Activated T-cell treated with anti-CD3 and anti-CD28 coated beads, Interleukin-2, amount 50 U/mL, for 4 hours (primary cell): ENCODE data around the gene LRRC70. TPM values are rescaled to one million over a fixed set of nuclear protein-coding genes. Genes with fewer than 3 reads are reported as not detected.

ENCODE experiments used
- ATAC-seq, 2 donors: fragments of 200-7000 bp; cut with Tn5 transposase; one replicate each; pipeline ENCODE4 v1.10.0; 2021
- DNase-seq: peaks from one replicate; pipeline ENCODE4 v3.0.0-alpha.2; 2020
- H3K27me3 Mint-ChIP-seq: one replicate; pipeline ENCODE4 v1.8.0; 2021; ENCODE audit warnings: low read depth, mixed read lengths
- H3K36me3 Mint-ChIP-seq: one replicate; pipeline ENCODE4 v1.8.0; 2022; ENCODE audit warnings: mixed read lengths; ENCODE audit not compliant: insufficient read depth
- H3K4me1 Mint-ChIP-seq: one replicate; pipeline ENCODE4 v1.8.0; 2021; ENCODE audit warnings: low read depth, mixed read lengths
- H3K4me3 Mint-ChIP-seq: one replicate; pipeline ENCODE4 v1.8.0; 2021; ENCODE audit warnings: mild to moderate bottlenecking, moderate library complexity, mixed read lengths
- H3K9me3 Mint-ChIP-seq: one replicate; pipeline ENCODE4 v1.8.0; 2021; ENCODE audit warnings: mixed read lengths
- total RNA-seq, 3 donors: library from RNA; stranded (reverse); gene quantifications; one replicate each; pipeline ENCODE4 v1.2.1, GENCODE V29; 2021

The LRRC70 gene
- total RNA-seq, 3 donors from 2014 or later: 0.38 to 0.90 (median 0.38) TPM

- peaks cover 23% of the 10 kb centered on the region for H3K4me1 Mint-ChIP-seq
- DNase-seq (no peak), ATAC-seq (no peak)
- H3K36me3 Mint-ChIP-seq: peaks cover 35% of the 10 kb centered on the region
- no peaks in the 10 kb centered on the region for H3K27me3 Mint-ChIP-seq
- H3K9me3 Mint-ChIP-seq: no peaks in the 10 kb centered on the region
- no peak overlapping the region for H3K4me3 Mint-ChIP-seq
These were observed 6.7 kb downstream of the LRRC70 start for GRCh38 chr5:62585306-62585705.

- Mint-ChIP-seq H3K4me1 (peaks cover 19% of the 10 kb centered on the region), H3K4me3 (no peak overlapping the region), H3K27me3 (no peaks in the 10 kb centered on the region), H3K9me3 (no peaks in the 10 kb centered on the region), H3K36me3 (peaks cover 30% of the 10 kb centered on the region)
- DNase-seq (no peak), ATAC-seq (no peak)
These were observed 7.1 kb downstream of the LRRC70 start for GRCh38 chr5:62585751-62586150.

GRCh38 chr5:62587737-62588136 is 9.1 kb downstream of the LRRC70 start:
- no peak for ATAC-seq

GRCh38 chr5:62588668-62589067 is 10.0 kb downstream of the LRRC70 start:
- H3K27me3 Mint-ChIP-seq: no peaks in the 10 kb centered on the region
- no peaks in the 10 kb centered on the region for H3K9me3 Mint-ChIP-seq
- peaks cover 43% of the 10 kb centered on the region for H3K36me3 Mint-ChIP-seq
- DNase-seq (no peak), ATAC-seq (no peak)
- H3K4me1 Mint-ChIP-seq: peaks cover 17% of the 10 kb centered on the region
- no peak overlapping the region for H3K4me3 Mint-ChIP-seq

More at GRCh38 chr5:62587737-62588136, 9.1 kb downstream of the LRRC70 start:
- Mint-ChIP-seq H3K4me1 (peaks cover 13% of the 10 kb centered on the region), H3K9me3 (no peaks in the 10 kb centered on the region), H3K4me3 (no peak overlapping the region), H3K36me3 (peaks cover 36% of the 10 kb centered on the region), H3K27me3 (no peaks in the 10 kb centered on the region)
- DNase-seq: no peak

GRCh38 chr5:62589504-62589903 is 10.9 kb downstream of the LRRC70 start:
- peaks cover 17% of the 10 kb centered on the region for H3K4me1 Mint-ChIP-seq
- peaks cover 43% of the 10 kb centered on the region for H3K36me3 Mint-ChIP-seq
- ATAC-seq (no peak), DNase-seq (no peak)
- no peaks in the 10 kb centered on the region for H3K9me3 Mint-ChIP-seq
- no peaks in the 10 kb centered on the region for H3K27me3 Mint-ChIP-seq
- no peak overlapping the region for H3K4me3 Mint-ChIP-seq

- H3K9me3 Mint-ChIP-seq: no peaks in the 10 kb centered on the region
- H3K27me3 Mint-ChIP-seq: no peaks in the 10 kb centered on the region
- DNase-seq (no peak), ATAC-seq (no peak)
- peaks cover 48% of the 10 kb centered on the region for H3K36me3 Mint-ChIP-seq
- H3K4me1 Mint-ChIP-seq: peaks cover 12% of the 10 kb centered on the region
- H3K4me3 Mint-ChIP-seq: no peak overlapping the region
These were observed 11.8 kb downstream of the LRRC70 start for GRCh38 chr5:62590387-62590786.

GRCh38 chr5:62592558-62592957 is 13.9 kb downstream of the LRRC70 start:
- Mint-ChIP-seq H3K4me3 (no peak overlapping the region), H3K36me3 (peaks cover 43% of the 10 kb centered on the region), H3K4me1 (peaks cover 6% of the 10 kb centered on the region), H3K27me3 (no peaks in the 10 kb centered on the region), H3K9me3 (no peaks in the 10 kb centered on the region)
- ATAC-seq (no peak), DNase-seq (no peak)

- no peak overlapping the region for H3K4me3 Mint-ChIP-seq
- peaks cover 6% of the 10 kb centered on the region for H3K4me1 Mint-ChIP-seq
- H3K27me3 Mint-ChIP-seq: no peaks in the 10 kb centered on the region
- ATAC-seq: no peak
- H3K36me3 Mint-ChIP-seq: peaks cover 46% of the 10 kb centered on the region
- no peaks in the 10 kb centered on the region for H3K9me3 Mint-ChIP-seq
- no peak for DNase-seq
These were observed 14.7 kb downstream of the LRRC70 start for GRCh38 chr5:62593331-62593730.

- H3K9me3 Mint-ChIP-seq: no peaks in the 10 kb centered on the region
- no peak overlapping the region for H3K4me3 Mint-ChIP-seq
- no peaks in the 10 kb centered on the region for H3K27me3 Mint-ChIP-seq
- peaks cover 35% of the 10 kb centered on the region for H3K36me3 Mint-ChIP-seq
- DNase-seq (no peak), ATAC-seq (no peak)
- peaks cover 6% of the 10 kb centered on the region for H3K4me1 Mint-ChIP-seq
These were observed 15.9 kb downstream of the LRRC70 start for GRCh38 chr5:62594364-62594984.

- H3K9me3 Mint-ChIP-seq: no peaks in the 10 kb centered on the region
- no peak overlapping the region for H3K4me3 Mint-ChIP-seq
- peaks cover 6% of the 10 kb centered on the region for H3K4me1 Mint-ChIP-seq
- no peaks in the 10 kb centered on the region for H3K27me3 Mint-ChIP-seq
- H3K36me3 Mint-ChIP-seq: peaks cover 32% of the 10 kb centered on the region
- ATAC-seq (no peak), DNase-seq (no peak)
These were observed 17.5 kb downstream of the LRRC70 start for GRCh38 chr5:62596096-62596495.

GRCh38 chr5:62596691-62597090 is 18.1 kb downstream of the LRRC70 start:
- no peak overlapping the region for H3K4me3 Mint-ChIP-seq
- peaks cover 28% of the 10 kb centered on the region for H3K36me3 Mint-ChIP-seq
- no peaks in the 10 kb centered on the region for H3K9me3 Mint-ChIP-seq
- ATAC-seq: no peak
- peaks cover 6% of the 10 kb centered on the region for H3K4me1 Mint-ChIP-seq
- DNase-seq: no peak
- H3K27me3 Mint-ChIP-seq: no peaks in the 10 kb centered on the region

- Mint-ChIP-seq H3K4me1 (peaks cover 6% of the 10 kb centered on the region), H3K27me3 (no peaks in the 10 kb centered on the region), H3K9me3 (no peaks in the 10 kb centered on the region), H3K4me3 (no peak overlapping the region), H3K36me3 (peaks cover 24% of the 10 kb centered on the region)
- DNase-seq: no peak
- no peak for ATAC-seq
These were observed 18.7 kb downstream of the LRRC70 start for GRCh38 chr5:62597314-62597713.

- DNase-seq (no peak), ATAC-seq (no peak)
- Mint-ChIP-seq H3K36me3 (peaks cover 8% of the 10 kb centered on the region), H3K27me3 (no peaks in the 10 kb centered on the region), H3K4me3 (no peak overlapping the region), H3K9me3 (no peaks in the 10 kb centered on the region), H3K4me1 (peaks cover 2% of the 10 kb centered on the region)
These were observed 22.1 kb downstream of the LRRC70 start for GRCh38 chr5:62600560-62601252.

GRCh38 chr5:62603934-62604333 is 25.3 kb downstream of the LRRC70 start:
- ATAC-seq (no peak), DNase-seq (no peak)
- Mint-ChIP-seq H3K4me3 (no peak overlapping the region), H3K4me1 (peaks cover 11% of the 10 kb centered on the region), H3K9me3 (no peaks in the 10 kb centered on the region), H3K36me3 (peaks cover 14% of the 10 kb centered on the region), H3K27me3 (no peaks in the 10 kb centered on the region)

GRCh38 chr5:62605638-62606037 is 27.0 kb downstream of the LRRC70 start:
- Mint-ChIP-seq H3K36me3 (peaks cover 27% of the 10 kb centered on the region), H3K4me1 (peaks cover 11% of the 10 kb centered on the region), H3K9me3 (no peaks in the 10 kb centered on the region), H3K27me3 (no peaks in the 10 kb centered on the region), H3K4me3 (no peak overlapping the region)
- ATAC-seq (no peak), DNase-seq (no peak)
